ENCODE results near the gene SLC38A11.
"Not testable (repeated sequence)": the region's sequence is repeated elsewhere in the genome, so short reads cannot be mapped to it uniquely, and the experiment has no call there.

DNA sequence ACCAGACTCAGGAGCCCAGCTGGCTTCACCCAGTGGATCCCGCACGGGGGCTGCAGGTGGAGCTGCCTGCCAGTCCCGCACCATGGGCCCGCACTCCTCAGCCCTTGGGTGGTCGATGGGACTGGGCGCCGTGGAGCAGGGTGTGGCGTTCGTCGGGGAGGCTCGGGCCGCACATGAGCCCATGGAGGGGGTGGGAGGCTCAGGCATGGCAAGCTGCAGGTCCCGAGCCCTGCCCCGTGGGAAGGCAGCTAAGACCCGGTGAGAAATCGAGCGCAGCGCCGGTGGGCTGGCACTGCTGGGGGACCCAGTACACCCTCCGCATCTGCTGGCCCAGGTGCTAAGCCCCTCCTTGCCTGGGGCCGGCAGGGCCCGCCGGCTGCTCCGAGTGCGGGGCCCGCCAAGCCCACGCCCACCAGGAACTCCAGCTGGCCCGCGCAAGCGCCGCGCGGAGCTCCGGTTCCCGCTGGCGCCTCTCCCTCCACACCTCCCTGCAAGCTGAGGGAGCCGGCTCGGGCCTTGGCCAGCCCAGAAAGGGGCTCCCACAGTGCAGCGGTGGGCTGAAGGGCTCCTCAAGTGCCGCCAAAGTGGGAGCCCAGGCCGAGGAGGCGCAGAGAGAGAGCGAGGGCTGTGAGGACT is 39.5 kb upstream of the SLC38A11 start:
- TF ChIP-seq SP1 (IDR thresholded peaks at IDR 0.05); FOXM1 (IDR thresholded peaks at IDR 0.05; ENCODE audit: borderline replicate concordance); SUZ12 (IDR thresholded peaks at IDR 0.05): not testable (repeated sequence)
